IPS-18c (cell line): ENCODE measurements around the gene ISOC2.
A peak's percentile ranks its signal among the peaks of the same experiment; 100 is the strongest.
"Not testable (repeated sequence)": the region's sequence is repeated elsewhere in the genome, so short reads cannot be mapped to it uniquely, and the experiment has no call there.

Experiments used
- H3K4me3 ChIP-seq: 2 replicates; pipeline ENCODE4 v1.7.0; 2013; ENCODE audit warnings: low read depth, mild to moderate bottlenecking, low read length, moderate library complexity; ENCODE audit not compliant: insufficient read depth
- H3K9me3 ChIP-seq: one replicate; pipeline ENCODE4 v1.6.1; 2013; ENCODE audit warnings: mild to moderate bottlenecking, low read length, moderate library complexity; ENCODE audit not compliant: control insufficient read depth, insufficient read depth

ISOC2 gene

DNA sequence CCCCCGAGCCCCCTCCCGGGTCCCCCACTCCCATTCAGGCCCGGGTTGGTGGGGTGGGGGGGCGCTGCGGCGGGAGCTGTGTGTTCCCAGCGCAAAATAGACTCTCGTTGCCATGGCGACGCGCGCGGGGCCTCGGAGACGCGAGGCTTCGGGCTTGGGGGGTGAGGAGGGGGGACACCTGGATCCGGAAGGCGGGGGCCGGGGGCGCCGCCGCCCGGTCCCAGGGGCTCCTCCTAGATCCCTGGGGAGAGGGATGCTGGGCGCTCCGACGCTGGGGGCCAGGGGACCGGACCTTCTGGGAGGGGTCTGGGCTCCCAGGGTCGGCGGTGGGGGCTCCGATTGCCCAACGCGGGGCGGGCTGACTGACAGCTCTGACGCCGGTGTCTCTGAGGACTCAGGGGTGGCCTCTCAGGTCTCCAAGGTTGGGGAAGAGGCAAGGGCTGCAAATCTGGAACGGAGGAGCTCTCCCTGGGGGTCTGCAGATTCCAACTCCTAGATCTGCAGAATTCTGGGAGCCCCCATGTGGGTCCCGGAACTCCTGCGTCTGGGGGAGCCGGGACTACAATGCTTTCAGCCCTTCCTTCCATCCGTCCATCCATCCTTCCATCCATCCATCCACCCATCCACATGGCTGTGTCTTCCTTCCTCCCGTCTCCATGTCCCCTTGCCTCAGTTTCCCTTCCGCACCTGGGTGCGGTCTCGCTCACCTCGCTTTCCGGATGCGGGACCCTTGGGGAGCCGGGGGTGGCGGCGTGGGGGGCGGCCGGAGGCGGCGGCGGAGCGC lies 9.3 kb downstream of the ISOC2 start:
- peak overlapping the region; percentile 34 for H3K4me3 ChIP-seq

GRCh38 chr19:55451163-55451964 lies 10.1 kb downstream of the ISOC2 start:
- H3K4me3 ChIP-seq = peak overlapping the region; percentile 38
- H3K9me3 ChIP-seq = no peaks in the 10 kb centered on the region

More for the DNA sequence above, 9.3 kb downstream of the ISOC2 start:
- H3K9me3 ChIP-seq = no peaks in the 10 kb centered on the region

DNA sequence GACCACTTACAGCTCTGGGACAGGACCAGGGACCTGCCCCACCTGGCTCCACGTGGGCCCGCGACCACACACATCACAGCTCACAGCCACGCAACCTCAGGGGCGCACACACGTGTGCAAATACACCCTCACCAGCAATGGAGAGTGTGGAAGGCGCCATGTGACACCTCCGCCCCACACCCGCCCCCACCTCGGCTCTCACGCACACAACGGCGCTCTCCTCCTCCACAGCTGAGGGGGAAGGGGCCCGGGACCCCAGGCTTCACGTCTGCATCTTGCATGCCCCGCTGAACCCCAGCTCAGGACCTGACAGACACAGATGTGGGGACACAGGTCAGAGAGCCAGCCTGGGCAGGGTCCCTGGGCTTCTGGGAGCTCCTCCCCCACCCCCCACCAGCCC lies 12.0 kb downstream of the ISOC2 start:
- Histone ChIP-seq H3K9me3 (no peaks in the 10 kb centered on the region), H3K4me3 (no peak overlapping the region)

DNA sequence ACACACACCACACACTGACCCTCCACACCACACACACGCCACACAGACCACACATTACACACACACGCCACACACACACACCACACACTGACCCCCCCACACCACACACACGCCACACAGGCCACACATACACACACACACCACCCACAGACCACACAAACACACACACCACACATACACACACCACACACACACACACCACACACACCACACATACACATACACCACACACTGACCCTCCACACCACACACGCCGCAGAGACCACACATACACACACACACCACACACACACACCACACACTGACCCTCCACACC lies 13.3 kb downstream of the ISOC2 start:
- H3K4me3 ChIP-seq, H3K9me3 ChIP-seq: not testable (repeated sequence)

- Histone ChIP-seq H3K4me3 (no peak overlapping the region; the same call in 1 of the 2 replicates), H3K9me3 (no peaks in the 10 kb centered on the region)
These were observed 13.8 kb downstream of the ISOC2 start for GRCh38 chr19:55447421-55448174.

DNA sequence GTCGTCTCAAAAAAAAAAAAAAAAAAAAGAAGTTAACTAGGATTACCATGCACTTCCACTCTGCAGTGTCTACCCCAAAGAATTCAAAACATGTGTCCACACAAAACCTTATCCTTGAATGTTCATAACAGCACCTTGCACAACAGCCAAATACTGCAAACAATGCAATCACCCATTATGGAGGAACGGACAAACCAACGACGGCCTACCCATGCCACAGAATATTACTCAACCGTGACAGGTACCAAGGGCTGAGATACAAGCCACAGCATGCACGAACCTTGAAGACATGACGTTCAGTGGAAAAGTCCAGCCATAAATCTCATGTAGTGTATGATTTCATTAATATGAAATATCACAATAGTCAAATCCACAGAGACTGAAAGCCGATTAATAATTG lies 15.4 kb downstream of the ISOC2 start:
- Histone ChIP-seq H3K4me3 (no peak overlapping the region), H3K9me3 (no peaks in the 10 kb centered on the region)

GRCh38 chr19:55444646-55445045 lies 16.8 kb downstream of the ISOC2 start:
- no peak overlapping the region for H3K4me3 ChIP-seq
- no peaks in the 10 kb centered on the region for H3K9me3 ChIP-seq

DNA sequence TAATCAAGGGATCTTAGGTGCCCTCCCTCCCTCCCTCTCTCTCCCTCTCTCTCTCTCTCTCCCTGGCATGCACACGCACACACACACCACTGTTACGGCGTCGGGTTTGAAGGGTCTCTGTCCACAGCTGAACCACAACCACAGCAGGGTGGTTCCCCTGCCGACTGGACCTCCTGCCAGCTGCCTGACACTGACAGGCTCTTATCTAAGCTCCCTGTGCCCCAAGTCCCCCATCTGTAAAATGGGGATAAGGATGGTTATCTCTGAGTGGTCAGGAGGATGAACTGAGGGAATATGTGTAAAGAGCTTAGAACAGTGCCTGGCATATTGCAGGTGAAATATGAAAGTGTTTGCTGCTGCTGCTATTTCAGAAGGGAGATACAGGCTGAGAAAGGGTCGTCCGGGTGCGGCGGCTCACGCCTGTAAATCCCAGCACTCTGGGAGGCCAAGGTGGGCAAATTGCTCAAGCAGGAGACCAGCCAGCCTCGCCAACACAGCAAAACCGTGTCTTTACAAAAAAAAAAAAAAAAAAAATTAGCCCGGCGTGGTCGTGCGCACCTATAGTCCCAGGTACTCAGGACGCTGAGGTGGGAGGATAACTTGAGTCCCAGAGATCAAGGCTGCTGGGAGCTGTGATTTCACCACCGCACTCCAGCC lies 17.5 kb downstream of the ISOC2 start:
- Histone ChIP-seq H3K4me3 (no peak overlapping the region), H3K9me3 (no peaks in the 10 kb centered on the region)

- Histone ChIP-seq H3K4me3 (peak within 1 kb of the TSS; percentile 36), H3K9me3 (no peaks in the 10 kb centered on the region)
These were observed 18.2 kb downstream of the ISOC2 start, which contains the start of gene SHISA7 for GRCh38 chr19:55443045-55443823. Gene SHISA7 (minus strand): TSS chr19:55443300. CDS start chr19:55442863, 437 bp downstream.

- Histone ChIP-seq H3K9me3 (no peaks in the 10 kb centered on the region), H3K4me3 (peak overlapping the region; percentile 36)
These were observed 19.0 kb downstream of the ISOC2 start for GRCh38 chr19:55442372-55442961.

DNA sequence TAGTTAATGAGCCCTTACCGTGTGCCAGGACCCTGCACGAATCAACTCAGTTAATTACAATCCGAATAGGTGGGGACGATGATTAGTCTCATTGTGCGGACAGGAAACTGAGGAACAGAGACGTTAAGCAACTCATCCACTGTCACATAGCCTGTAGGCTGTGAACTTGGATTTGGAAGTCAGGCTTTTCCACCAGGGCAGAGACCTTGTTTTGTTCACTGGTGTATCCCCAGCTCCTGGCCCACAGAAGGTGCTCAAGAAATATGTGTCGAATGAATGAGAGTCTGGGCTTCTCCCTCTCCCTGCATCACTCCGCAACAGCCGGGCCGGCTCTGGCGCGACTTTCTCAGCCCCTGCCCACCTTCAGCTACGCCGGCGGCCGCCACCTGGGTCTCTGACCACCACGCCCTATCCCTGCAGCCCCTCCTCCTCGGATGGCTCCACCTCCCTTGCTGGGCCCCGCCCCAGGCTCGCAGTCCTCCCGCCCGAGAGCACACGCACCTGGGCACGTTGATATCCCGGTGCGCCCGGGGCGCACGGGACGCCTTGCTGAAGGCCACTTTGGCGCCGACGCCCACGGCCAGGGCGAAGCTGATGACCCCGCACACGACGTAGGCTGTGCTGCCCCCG lies 19.6 kb downstream of the ISOC2 start:
- Histone ChIP-seq H3K4me3 (peak overlapping the region; percentile 72), H3K9me3 (no peaks in the 10 kb centered on the region)

GRCh38 chr19:55441319-55441691 lies 20.1 kb downstream of the ISOC2 start:
- no peaks in the 10 kb centered on the region for H3K9me3 ChIP-seq
- peak overlapping the region; percentile 72 for H3K4me3 ChIP-seq

DNA sequence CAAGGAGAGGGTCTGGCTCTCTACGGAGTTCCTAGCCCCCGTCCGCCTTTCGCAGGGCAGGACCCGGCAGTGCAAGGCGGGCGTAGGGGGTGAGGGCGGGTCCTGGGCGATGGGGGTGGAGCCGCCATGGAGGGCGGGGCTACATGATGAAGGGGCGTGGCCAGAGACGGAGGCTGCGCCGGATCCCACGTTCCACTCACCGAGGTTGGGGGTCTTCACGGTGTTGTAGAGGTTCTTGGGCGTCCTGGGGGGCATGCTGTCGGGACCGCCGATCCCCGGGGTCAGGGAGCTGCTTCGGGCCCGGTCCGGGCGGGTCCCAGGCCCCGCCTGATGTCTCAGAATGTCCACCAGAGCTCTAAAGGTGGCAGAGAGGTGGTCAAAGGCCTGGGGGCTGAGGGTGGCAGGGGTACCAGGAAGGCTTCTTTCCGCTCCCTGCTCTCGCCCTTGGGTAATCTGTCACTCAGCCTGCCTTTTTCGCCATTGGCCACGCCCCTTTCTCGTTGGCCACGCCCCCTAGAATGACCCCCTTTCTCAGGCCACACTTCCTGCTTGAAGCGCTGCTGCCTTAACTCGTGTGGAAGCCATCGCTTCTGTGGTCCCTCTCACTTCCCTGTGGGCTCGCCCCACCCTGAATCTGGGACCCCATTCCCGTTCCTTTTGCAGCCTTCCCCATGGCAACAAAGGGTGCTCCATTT lies 20.9 kb downstream of the ISOC2 start:
- Histone ChIP-seq H3K4me3 (peak overlapping the region; percentile 72), H3K9me3 (no peaks in the 10 kb centered on the region)

GRCh38 chr19:55439052-55439451 lies 22.4 kb downstream of the ISOC2 start:
- Histone ChIP-seq H3K9me3 (no peaks in the 10 kb centered on the region), H3K4me3 (no peak overlapping the region)

GRCh38 chr19:55437410-55437809 lies 24.0 kb downstream of the ISOC2 start:
- Histone ChIP-seq H3K9me3 (peaks cover 2% of the 10 kb centered on the region), H3K4me3 (no peak overlapping the region; the same call in 1 of the 2 replicates)
